DND-41 (cell line): ENCODE results near the gene GRK3.
"Not testable (repeated sequence)": the region's sequence is repeated elsewhere in the genome, so short reads cannot be mapped to it uniquely, and the experiment has no call there.

Experiments used
- ATAC-seq: fragments of 200-7000 bp; cut with Tn5 transposase; 3 replicates; pipeline ENCODE4 v1.9.1; 2021; ENCODE audit warnings: low read depth; ENCODE audit not compliant: insufficient read depth
- DNase-seq: peaks from one replicate; pipeline ENCODE4 v3.0.0-alpha.2; 2020
- H2AFZ ChIP-seq: 2 replicates; pipeline ENCODE4 v1.6.0; 2012; ENCODE audit warnings: low read depth, low read length
- H3K27ac ChIP-seq: 2 replicates; pipeline ENCODE4 v1.5.1; 2012; ENCODE audit warnings: low read length, inconsistent platforms
- H3K27me3 ChIP-seq: fragments of 200-600 bp; sonication (generic); 2 replicates; pipeline ENCODE4 v1.6.0; 2012; ENCODE audit warnings: low read length, mild to moderate bottlenecking, inconsistent platforms; ENCODE audit not compliant: insufficient read depth, poor library complexity
- H3K36me3 ChIP-seq: 2 replicates; pipeline ENCODE4 v1.5.1; 2012; ENCODE audit warnings: low read length, inconsistent platforms; ENCODE audit not compliant: insufficient read depth
- H3K4me1 ChIP-seq: 2 replicates; pipeline ENCODE4 v1.5.1; 2012; ENCODE audit warnings: mild to moderate bottlenecking, low read length; ENCODE audit not compliant: insufficient read depth
- H3K4me2 ChIP-seq: 2 replicates; pipeline ENCODE4 v1.6.0; 2012; ENCODE audit warnings: mild to moderate bottlenecking, moderate library complexity, low read length, inconsistent platforms; ENCODE audit not compliant: insufficient read depth
- H3K4me3 ChIP-seq, 2 experiments: fragments of 200-600 bp in 1 of 2; shearing (Covaris generic) in 1 of 2; 2 replicates each; pipeline ENCODE4 v1.5.1; 2012 to 2016; ENCODE audit warnings: inconsistent platforms in 2 of 2, low read length in 2 of 2, mild to moderate bottlenecking in 2 of 2, low read depth in 1 of 2, moderate library complexity in 1 of 2
- H3K79me2 ChIP-seq: 2 replicates; pipeline ENCODE4 v1.6.0; 2012; ENCODE audit warnings: low read length, inconsistent platforms; ENCODE audit not compliant: insufficient read depth
- H3K9ac ChIP-seq: 2 replicates; pipeline ENCODE4 v1.6.0; 2012; ENCODE audit warnings: low read depth, mild to moderate bottlenecking, inconsistent platforms, low read length, moderate library complexity
- H3K9me3 ChIP-seq: 2 replicates; pipeline ENCODE4 v1.5.1; 2012; ENCODE audit warnings: low read length, moderate library complexity, mild to moderate bottlenecking, inconsistent platforms; ENCODE audit not compliant: insufficient read depth, severe bottlenecking
- H4K20me1 ChIP-seq: 2 replicates; pipeline ENCODE4 v1.6.0; 2012; ENCODE audit warnings: low read length; ENCODE audit not compliant: insufficient read depth
- EZH2 ChIP-seq: IDR thresholded peaks from 3 replicates; pipeline ENCODE4 v1.6.1; 2012; ENCODE audit warnings: borderline replicate concordance, low read depth, mild to moderate bottlenecking, moderate library complexity, low read length, inconsistent platforms; ENCODE audit not compliant: severe bottlenecking
- TF ChIP-seq, protein P1 (sequence below): IDR thresholded peaks from 2 replicates; pipeline ENCODE4 v1.5.1; 2012; ENCODE audit warnings: borderline replicate concordance, low read length, moderate library complexity, mild to moderate bottlenecking; ENCODE audit not compliant: poor library complexity, severe bottlenecking; ENCODE audit errors: extremely low read depth

Gene GRK3

DNA sequence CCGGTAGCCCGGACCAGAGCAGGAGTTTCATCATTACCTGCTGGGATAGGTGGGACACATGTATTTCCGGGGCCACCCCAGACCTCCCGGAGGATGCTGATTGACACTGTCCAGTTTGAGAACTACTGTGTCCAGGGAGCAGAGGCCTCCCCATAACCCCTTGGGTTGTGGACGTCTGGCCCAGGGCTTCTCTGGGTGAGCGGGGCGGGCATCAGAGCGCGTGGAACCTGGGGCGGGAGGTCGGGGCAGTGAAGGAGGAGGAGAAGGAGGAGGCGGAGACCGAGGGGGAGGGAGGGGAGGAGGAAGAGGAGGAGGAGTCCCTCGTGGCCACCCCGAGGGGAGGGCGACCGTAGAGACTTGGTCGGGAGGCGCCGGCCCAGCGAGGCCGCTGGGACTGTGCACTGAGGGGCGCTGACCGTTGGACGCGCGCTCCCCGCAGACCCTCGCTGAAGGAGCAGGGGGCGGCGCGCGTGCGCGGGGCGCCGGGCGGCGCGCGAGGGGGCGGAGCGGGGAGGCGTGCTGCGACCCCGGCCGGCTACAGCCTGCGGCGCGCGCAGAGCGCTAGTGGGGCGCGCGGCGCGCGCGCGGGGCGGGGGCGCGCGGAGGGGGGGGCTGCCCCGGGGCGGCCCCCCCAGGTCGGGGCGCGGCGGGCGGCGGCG is at the start of gene GRK3:
Gene GRK3, plus strand, starts transcription at position 356 of the 659 bp plus-strand sequence. CDS start 366 bp downstream, outside the sequence.
- no peaks in the 10 kb centered on the region for H3K36me3 ChIP-seq
- H3K79me2 ChIP-seq = peaks cover 3% of the 10 kb centered on the region; the same call in 1 of the 2 replicates
- no peaks in the 10 kb centered on the region; the same call in 1 of the 2 replicates for H4K20me1 ChIP-seq
- peaks cover 29% of the 10 kb centered on the region for H3K27me3 ChIP-seq
- H3K9ac ChIP-seq = peak within 1 kb of the TSS; percentile 70
- peak within 1 kb of the TSS; percentile 79 for H2AFZ ChIP-seq
- peaks cover 36% of the 10 kb centered on the region for H3K4me1 ChIP-seq
- no peaks in the 10 kb centered on the region for H3K9me3 ChIP-seq
- H3K4me3 ChIP-seq = peak within 1 kb of the TSS; percentile 83 to 94
- ATAC-seq (peak; percentile 88), DNase-seq (peak; percentile 80)
- peak within 1 kb of the TSS; percentile 47; the same call in 1 of the 2 replicates for H3K27ac ChIP-seq
- H3K4me2 ChIP-seq = peak within 1 kb of the TSS; percentile 100
- peak; percentile 69 for TF ChIP-seq EZH2
- TF ChIP-seq, protein P1, sequence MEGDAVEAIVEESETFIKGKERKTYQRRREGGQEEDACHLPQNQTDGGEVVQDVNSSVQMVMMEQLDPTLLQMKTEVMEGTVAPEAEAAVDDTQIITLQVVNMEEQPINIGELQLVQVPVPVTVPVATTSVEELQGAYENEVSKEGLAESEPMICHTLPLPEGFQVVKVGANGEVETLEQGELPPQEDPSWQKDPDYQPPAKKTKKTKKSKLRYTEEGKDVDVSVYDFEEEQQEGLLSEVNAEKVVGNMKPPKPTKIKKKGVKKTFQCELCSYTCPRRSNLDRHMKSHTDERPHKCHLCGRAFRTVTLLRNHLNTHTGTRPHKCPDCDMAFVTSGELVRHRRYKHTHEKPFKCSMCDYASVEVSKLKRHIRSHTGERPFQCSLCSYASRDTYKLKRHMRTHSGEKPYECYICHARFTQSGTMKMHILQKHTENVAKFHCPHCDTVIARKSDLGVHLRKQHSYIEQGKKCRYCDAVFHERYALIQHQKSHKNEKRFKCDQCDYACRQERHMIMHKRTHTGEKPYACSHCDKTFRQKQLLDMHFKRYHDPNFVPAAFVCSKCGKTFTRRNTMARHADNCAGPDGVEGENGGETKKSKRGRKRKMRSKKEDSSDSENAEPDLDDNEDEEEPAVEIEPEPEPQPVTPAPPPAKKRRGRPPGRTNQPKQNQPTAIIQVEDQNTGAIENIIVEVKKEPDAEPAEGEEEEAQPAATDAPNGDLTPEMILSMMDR = no peak

DNA sequence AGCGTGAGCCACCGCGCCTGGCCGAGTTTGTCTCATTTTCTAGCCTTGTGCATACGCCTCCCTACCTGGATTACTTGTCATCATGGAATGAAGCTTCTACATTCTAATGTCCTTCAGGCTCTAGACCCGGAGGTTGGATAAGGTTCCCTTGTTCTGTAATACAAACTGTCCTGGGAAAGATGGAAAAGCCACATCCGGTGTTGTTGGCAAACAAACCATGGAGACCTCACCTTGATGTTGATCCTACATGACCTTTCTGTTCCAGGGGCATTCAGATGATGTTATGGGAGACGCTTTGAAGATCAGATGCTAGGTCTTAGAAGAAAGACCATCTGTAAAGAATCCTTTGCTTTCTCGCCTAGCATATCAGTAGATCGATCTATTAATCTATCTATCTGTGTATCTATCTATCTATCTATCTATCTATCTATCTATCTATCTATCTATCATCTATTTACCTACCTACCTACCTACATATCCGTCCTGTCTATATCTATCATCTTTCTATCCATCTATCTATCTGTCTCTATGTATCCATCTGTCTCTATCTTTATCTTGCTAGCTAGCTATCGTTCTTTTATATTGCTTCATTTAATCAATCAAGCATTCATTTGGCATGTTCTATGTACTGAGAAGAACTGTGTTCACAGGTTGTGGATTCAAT is 46.3 kb upstream of the GRK3 start:
- Histone ChIP-seq H3K27me3 (no peaks in the 10 kb centered on the region), H3K4me3 (no peak overlapping the region), H3K4me1 (no peaks in the 10 kb centered on the region), H3K9ac (no peak overlapping the region), H2AFZ (no peak overlapping the region), H3K36me3 (no peaks in the 10 kb centered on the region), H3K9me3 (no peaks in the 10 kb centered on the region), H4K20me1 (no peaks in the 10 kb centered on the region), H3K79me2 (no peaks in the 10 kb centered on the region), H3K4me2 (no peak overlapping the region), H3K27ac (no peak overlapping the region)
- no peak for ATAC-seq
- no peak for DNase-seq
- no peak for TF ChIP-seq EZH2
- TF ChIP-seq, protein P1 = no peak

DNA sequence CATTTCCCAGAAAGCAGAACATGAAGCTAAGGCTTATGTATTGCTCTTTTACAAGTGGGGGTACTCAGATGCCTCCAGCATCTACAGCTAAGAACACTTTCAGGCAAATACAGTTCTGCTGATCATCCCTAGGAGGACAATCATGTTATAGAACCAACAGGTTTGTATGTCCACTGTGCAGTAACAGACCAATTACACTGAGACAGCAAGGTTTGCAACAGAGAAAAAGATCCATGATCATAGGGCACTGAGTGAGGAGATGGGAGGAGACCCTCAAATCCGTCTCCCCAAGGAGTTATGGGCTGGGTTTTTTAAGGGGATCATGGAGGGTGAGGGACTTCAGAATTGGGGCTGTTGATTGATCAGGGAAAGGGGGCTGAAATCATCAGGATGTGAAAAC is 39.1 kb upstream of the GRK3 start:
- DNase-seq (no peak), ATAC-seq (no peak)
- Histone ChIP-seq H3K4me1 (no peaks in the 10 kb centered on the region), H2AFZ (no peak overlapping the region), H4K20me1 (no peaks in the 10 kb centered on the region), H3K36me3 (no peaks in the 10 kb centered on the region), H3K27ac (no peak overlapping the region), H3K9ac (no peak overlapping the region), H3K4me2 (no peak overlapping the region), H3K4me3 (no peak overlapping the region), H3K27me3 (no peaks in the 10 kb centered on the region), H3K9me3 (peaks cover 6% of the 10 kb centered on the region), H3K79me2 (no peaks in the 10 kb centered on the region)
- no peak for TF ChIP-seq EZH2
- TF ChIP-seq, protein P1 = no peak

DNA sequence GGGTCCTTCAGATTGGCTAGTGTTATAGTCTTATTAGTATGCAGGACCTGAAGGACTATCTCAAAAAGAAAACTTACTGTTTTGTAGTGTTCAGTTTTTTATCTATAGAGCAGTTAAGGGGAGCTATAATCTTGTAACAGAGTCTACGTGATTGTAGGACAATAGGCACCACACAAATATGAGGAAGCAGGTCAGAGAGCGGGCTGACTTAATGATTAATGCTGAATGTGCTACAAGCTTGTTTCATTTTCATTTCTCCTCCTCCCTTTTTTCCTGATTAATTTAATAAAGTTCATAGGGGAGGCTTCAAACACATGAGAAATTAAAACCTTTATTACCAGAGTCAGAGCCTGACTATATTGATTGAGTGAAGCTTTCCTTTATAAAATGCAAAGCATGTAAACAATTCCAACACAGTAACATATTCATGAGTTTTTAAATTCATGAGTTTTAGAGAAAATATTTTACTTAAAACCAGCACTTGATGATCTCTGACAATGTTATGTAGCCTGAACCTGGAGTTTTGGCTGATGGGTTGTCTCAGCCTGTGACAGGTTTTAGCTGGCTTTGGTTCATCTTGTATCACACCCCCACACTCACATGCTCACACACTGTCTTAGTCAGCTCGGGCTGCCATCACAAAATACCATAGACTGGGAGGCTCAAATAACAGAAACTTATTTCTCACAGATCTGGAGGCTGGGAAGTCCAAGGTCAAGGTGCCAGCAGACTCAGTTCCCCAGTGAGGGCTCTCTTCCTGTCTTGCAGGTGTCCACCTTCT is 38.5 kb upstream of the GRK3 start:
- H3K9me3 ChIP-seq, ATAC-seq, H4K20me1 ChIP-seq, H3K79me2 ChIP-seq, H3K27ac ChIP-seq, H3K36me3 ChIP-seq, DNase-seq, H3K27me3 ChIP-seq, H3K4me1 ChIP-seq, H3K9ac ChIP-seq, H3K4me2 ChIP-seq, H3K4me3 ChIP-seq, H2AFZ ChIP-seq: not testable (repeated sequence)

DNA sequence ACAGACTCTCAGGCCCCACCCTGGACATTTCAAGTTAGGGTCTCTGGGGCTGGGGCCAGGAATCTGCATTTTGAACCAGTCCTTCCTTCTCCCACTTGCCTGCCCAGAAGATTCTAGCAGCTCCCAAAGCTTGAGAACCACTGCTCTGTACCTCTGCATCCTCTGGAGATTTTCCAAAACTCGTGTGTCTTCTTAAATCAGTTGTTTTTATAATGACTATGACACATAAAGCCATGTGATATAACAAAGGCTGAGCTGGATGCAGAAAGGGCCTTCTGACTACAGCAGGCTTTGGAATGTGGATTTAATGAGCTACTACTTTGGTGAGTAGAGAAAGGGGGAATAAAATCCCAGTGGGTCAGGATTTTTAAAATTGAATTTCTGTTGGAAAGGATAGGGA is 37.5 kb upstream of the GRK3 start:
- not testable (repeated sequence) for H3K4me1 ChIP-seq, DNase-seq, H3K4me3 ChIP-seq, H3K36me3 ChIP-seq, H3K79me2 ChIP-seq, H3K4me2 ChIP-seq, H3K27me3 ChIP-seq, ATAC-seq, H3K9ac ChIP-seq, H3K9me3 ChIP-seq, H3K27ac ChIP-seq, H2AFZ ChIP-seq, H4K20me1 ChIP-seq
